BLaER1 (cell line): Measurements from ENCODE around the gene SMDT1.
A peak's percentile ranks its signal among the peaks of the same experiment; 100 is the strongest.
"Not testable (repeated sequence)": the region's sequence is repeated elsewhere in the genome, so short reads cannot be mapped to it uniquely, and the experiment has no call there.

Source experiments
- H3K27ac ChIP-seq: shearing (Covaris generic); formaldehyde crosslinking; 2 replicates; pipeline ENCODE4 v1.8.1; 2022
- H3K27me3 ChIP-seq: shearing (Covaris generic); formaldehyde crosslinking; 2 replicates; pipeline ENCODE4 v1.8.1; 2022
- H3K36me3 ChIP-seq: shearing (Covaris generic); formaldehyde crosslinking; 2 replicates; pipeline ENCODE4 v1.8.1; 2022
- H3K4me1 ChIP-seq: shearing (Covaris generic); formaldehyde crosslinking; 2 replicates; pipeline ENCODE4 v1.8.1; 2022
- H3K4me2 ChIP-seq: shearing (Covaris generic); formaldehyde crosslinking; 2 replicates; pipeline ENCODE4 v1.8.1; 2022
- H3K4me3 ChIP-seq: shearing (Covaris generic); formaldehyde crosslinking; 2 replicates; pipeline ENCODE4 v1.8.1; 2022
- H3K9ac ChIP-seq: shearing (Covaris generic); formaldehyde crosslinking; 2 replicates; pipeline ENCODE4 v1.8.1; 2022
- H3K9me3 ChIP-seq: shearing (Covaris generic); formaldehyde crosslinking; 2 replicates; pipeline ENCODE4 v1.8.1; 2022
- H4K20me1 ChIP-seq: shearing (Covaris generic); formaldehyde crosslinking; 2 replicates; pipeline ENCODE4 v1.8.1; 2022
- Cebpa-rat ChIP-seq: shearing (Covaris generic); IDR thresholded peaks from 2 replicates; pipeline ENCODE4 v1.8.1; 2022

SMDT1 gene

DNA sequence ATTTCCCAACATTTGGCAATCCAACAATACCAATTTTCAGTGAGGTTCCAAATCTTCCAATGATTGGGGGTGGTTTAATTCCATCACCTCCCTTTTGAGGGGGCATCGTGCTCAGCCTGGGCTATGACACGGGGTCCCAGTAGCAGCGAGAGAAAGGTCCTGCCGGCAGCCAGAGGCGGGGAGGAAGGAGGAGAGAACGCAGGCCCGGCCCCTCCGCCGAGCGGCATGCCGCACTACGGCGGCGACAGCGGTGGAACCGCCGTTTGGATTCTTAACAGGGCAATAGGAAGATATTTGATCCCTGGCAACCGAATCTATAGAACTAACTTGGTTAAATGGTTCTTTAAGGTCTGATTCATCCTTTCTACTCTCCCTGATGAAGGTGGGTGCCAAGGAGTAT lies 29.3 kb downstream of the SMDT1 start:
- H3K4me1 ChIP-seq, result peaks cover 8% of the 10 kb centered on the region
- H4K20me1 ChIP-seq, result no peaks in the 10 kb centered on the region
- no peak overlapping the region for H3K27ac ChIP-seq
- no peak overlapping the region for H3K9ac ChIP-seq
- no peak overlapping the region for H3K4me2 ChIP-seq
- no peaks in the 10 kb centered on the region for H3K27me3 ChIP-seq
- no peak overlapping the region for H3K4me3 ChIP-seq
- no peak for TF ChIP-seq Cebpa-rat
- peaks cover 22% of the 10 kb centered on the region for H3K36me3 ChIP-seq
- H3K9me3 ChIP-seq, result peaks cover 29% of the 10 kb centered on the region

- peaks cover 21% of the 10 kb centered on the region for H3K36me3 ChIP-seq
- H3K4me3 ChIP-seq, result no peak overlapping the region
- no peaks in the 10 kb centered on the region for H3K27me3 ChIP-seq
- peaks cover 32% of the 10 kb centered on the region for H3K9me3 ChIP-seq
- no peak overlapping the region for H3K27ac ChIP-seq
- no peak overlapping the region for H3K4me2 ChIP-seq
- H4K20me1 ChIP-seq, result no peaks in the 10 kb centered on the region
- H3K4me1 ChIP-seq, result peaks cover 8% of the 10 kb centered on the region
- no peak for TF ChIP-seq Cebpa-rat
- H3K9ac ChIP-seq, result no peak overlapping the region
Measured at GRCh38 chr22:42111798-42112197, 32.3 kb downstream of the SMDT1 start.

DNA sequence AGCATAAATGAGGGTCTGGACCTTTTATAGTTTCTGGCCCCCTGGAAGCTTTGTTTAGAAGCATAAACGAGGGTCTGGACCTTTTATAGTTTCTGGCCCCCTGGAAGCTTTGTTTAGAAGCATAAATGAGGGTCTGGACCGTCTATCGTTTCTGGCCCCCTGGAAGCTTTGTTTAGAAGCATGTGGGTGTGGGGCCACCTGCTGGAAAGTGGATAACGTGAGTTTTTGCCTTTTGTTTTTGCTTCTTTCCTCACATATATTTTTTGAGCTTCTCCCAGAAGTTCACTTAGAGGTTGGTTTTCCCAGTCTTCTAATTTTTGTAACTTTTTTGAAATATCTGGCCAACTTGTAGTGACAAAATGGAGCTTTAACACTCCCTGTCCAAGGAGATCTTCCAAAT lies 33.3 kb downstream of the SMDT1 start:
- not testable (repeated sequence) for H3K4me1 ChIP-seq, H3K4me3 ChIP-seq, H3K4me2 ChIP-seq, H3K27me3 ChIP-seq, H3K27ac ChIP-seq, H4K20me1 ChIP-seq, H3K9ac ChIP-seq
- Histone ChIP-seq H3K36me3 (peaks cover 24% of the 10 kb centered on the region), H3K9me3 (peaks cover 42% of the 10 kb centered on the region)

- H3K4me3 ChIP-seq, result 0 out of 2 replicates have a peak overlapping the region, but pooled peaks have one; percentile 12
- no peaks in the 10 kb centered on the region for H4K20me1 ChIP-seq
- H3K9ac ChIP-seq, result no peak overlapping the region
- H3K4me2 ChIP-seq, result no peak overlapping the region
- H3K27ac ChIP-seq, result no peak overlapping the region
- TF ChIP-seq Cebpa-rat, result no peak
- H3K36me3 ChIP-seq, result peaks cover 24% of the 10 kb centered on the region
- peaks cover 43% of the 10 kb centered on the region for H3K9me3 ChIP-seq
- no peaks in the 10 kb centered on the region for H3K27me3 ChIP-seq
- H3K4me1 ChIP-seq, result peaks cover 18% of the 10 kb centered on the region
Measured at GRCh38 chr22:42114721-42115120, 35.2 kb downstream of the SMDT1 start.

DNA sequence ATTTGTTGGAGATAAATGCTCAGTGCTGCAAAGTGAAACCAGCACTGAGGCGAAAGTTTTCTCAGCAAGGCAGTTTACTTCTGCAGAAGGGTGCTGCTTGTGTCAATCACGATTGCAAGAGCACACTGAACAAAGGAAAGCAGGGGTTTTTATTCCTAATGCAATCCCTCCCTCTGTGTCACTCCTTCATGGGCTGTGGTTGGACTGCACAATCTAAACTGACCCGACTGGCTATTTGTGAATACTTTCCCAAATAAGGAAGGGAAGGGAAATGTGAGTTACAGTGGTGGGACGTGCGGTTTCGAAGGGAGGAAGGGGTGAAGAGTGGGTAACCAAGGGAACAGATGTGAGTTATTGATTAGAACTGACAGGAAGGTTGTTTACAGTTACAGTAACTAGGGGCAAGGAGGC lies 35.9 kb downstream of the SMDT1 start:
- peaks cover 25% of the 10 kb centered on the region for H3K4me1 ChIP-seq
- H3K9me3 ChIP-seq, result peaks cover 43% of the 10 kb centered on the region
- H3K4me3 ChIP-seq, H3K27me3 ChIP-seq, H3K27ac ChIP-seq, H3K9ac ChIP-seq, H4K20me1 ChIP-seq, H3K4me2 ChIP-seq: not testable (repeated sequence)
- peaks cover 24% of the 10 kb centered on the region for H3K36me3 ChIP-seq

GRCh38 chr22:42116848-42117424 lies 37.4 kb downstream of the SMDT1 start:
- no peak for TF ChIP-seq Cebpa-rat
- H3K9me3 ChIP-seq, result peaks cover 43% of the 10 kb centered on the region
- H3K36me3 ChIP-seq, result peaks cover 24% of the 10 kb centered on the region
- no peak overlapping the region for H3K4me2 ChIP-seq
- no peak overlapping the region for H3K9ac ChIP-seq
- H3K4me1 ChIP-seq, result peaks cover 37% of the 10 kb centered on the region
- H3K27ac ChIP-seq, result no peak overlapping the region
- no peak overlapping the region for H3K4me3 ChIP-seq
- no peaks in the 10 kb centered on the region for H3K27me3 ChIP-seq
- no peaks in the 10 kb centered on the region for H4K20me1 ChIP-seq

DNA sequence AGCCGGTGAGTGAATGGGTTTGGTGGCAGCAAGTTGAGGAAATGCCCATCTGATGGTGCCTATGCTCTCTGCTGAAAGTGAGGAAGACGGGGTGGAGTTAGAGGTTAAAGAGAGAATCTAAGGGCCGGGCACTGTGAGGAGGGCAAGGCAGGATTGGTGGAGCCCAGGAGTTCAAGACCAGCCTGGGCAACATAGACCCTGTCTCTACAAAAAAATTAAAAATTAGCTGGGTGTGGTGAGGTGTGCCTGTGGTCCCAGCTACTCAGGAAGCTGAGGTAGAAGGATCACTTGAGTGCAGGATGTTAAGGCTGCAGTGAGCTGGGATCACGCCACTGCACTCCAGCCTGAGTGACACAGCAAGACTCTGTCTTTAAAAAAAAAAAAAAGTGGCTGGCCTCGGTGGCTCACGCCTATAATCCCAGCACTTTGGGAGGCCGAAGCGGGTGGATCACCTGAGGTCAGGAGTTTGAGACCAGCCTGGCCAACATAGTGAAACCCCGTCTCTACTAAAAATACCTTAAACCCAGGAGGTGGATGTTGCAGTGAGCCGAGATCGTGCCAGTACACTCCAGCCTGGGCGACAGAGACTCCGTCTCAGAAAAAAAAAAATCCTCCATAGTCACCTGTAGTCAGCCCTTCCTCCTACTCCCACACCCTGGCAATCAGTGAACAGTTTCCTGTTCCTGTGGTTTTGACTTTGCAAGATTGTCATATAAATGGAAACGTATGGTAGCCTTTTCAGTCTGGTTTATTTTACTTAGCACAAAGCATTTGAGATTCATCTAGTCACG lies 40.9 kb downstream of the SMDT1 start:
- peak overlapping the region; percentile 78 for H3K4me2 ChIP-seq
- peaks cover 25% of the 10 kb centered on the region for H3K9me3 ChIP-seq
- peaks cover 44% of the 10 kb centered on the region for H3K4me1 ChIP-seq
- H4K20me1 ChIP-seq, H3K27me3 ChIP-seq: not testable (repeated sequence)
- peak overlapping the region; percentile 40 for H3K4me3 ChIP-seq
- peak overlapping the region; percentile 21; the same call in 1 of the 2 replicates for H3K9ac ChIP-seq
- peak overlapping the region; percentile 46 for H3K27ac ChIP-seq
- peaks cover 15% of the 10 kb centered on the region for H3K36me3 ChIP-seq

DNA sequence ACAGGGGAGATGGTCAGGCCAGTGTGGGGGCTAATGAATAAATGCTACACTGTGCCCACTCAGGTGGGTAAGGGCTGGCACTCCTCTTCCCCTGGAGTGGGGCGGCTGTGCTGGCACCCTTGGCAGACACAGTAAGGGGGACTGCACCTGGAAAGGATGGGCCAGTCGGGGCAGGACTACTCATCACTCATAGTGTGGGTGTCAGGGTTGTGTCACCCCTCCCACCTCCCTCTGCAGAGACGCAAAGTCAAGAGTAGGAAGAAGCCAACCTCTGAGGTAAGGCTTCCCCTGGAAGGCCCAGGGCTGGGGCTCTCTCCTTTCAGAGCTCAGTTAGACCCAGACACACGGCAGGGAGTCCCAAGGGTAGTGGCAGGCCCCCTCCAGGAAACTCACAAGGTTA lies 44.0 kb downstream of the SMDT1 start:
- H3K27me3 ChIP-seq, H3K4me2 ChIP-seq, H3K36me3 ChIP-seq, H3K9me3 ChIP-seq, H4K20me1 ChIP-seq, H3K4me3 ChIP-seq, H3K27ac ChIP-seq, H3K9ac ChIP-seq: not testable (repeated sequence)
- peaks cover 44% of the 10 kb centered on the region for H3K4me1 ChIP-seq

GRCh38 chr22:42127606-42128005 lies 48.1 kb downstream of the SMDT1 start:
- Histone ChIP-seq H3K9me3 (no peaks in the 10 kb centered on the region), H3K4me3 (no peak overlapping the region), H3K27me3 (no peaks in the 10 kb centered on the region), H3K27ac (no peak overlapping the region), H4K20me1 (no peaks in the 10 kb centered on the region), H3K9ac (no peak overlapping the region), H3K4me2 (no peak overlapping the region), H3K4me1 (peaks cover 9% of the 10 kb centered on the region), H3K36me3 (no peaks in the 10 kb centered on the region)
- TF ChIP-seq Cebpa-rat, result no peak

- not testable (repeated sequence) for H3K4me3 ChIP-seq, H3K4me2 ChIP-seq, H3K4me1 ChIP-seq, H3K36me3 ChIP-seq, H3K27ac ChIP-seq, H4K20me1 ChIP-seq, H3K27me3 ChIP-seq, H3K9me3 ChIP-seq, H3K9ac ChIP-seq
Measured at GRCh38 chr22:42128007-42128406, 48.5 kb downstream of the SMDT1 start.

DNA sequence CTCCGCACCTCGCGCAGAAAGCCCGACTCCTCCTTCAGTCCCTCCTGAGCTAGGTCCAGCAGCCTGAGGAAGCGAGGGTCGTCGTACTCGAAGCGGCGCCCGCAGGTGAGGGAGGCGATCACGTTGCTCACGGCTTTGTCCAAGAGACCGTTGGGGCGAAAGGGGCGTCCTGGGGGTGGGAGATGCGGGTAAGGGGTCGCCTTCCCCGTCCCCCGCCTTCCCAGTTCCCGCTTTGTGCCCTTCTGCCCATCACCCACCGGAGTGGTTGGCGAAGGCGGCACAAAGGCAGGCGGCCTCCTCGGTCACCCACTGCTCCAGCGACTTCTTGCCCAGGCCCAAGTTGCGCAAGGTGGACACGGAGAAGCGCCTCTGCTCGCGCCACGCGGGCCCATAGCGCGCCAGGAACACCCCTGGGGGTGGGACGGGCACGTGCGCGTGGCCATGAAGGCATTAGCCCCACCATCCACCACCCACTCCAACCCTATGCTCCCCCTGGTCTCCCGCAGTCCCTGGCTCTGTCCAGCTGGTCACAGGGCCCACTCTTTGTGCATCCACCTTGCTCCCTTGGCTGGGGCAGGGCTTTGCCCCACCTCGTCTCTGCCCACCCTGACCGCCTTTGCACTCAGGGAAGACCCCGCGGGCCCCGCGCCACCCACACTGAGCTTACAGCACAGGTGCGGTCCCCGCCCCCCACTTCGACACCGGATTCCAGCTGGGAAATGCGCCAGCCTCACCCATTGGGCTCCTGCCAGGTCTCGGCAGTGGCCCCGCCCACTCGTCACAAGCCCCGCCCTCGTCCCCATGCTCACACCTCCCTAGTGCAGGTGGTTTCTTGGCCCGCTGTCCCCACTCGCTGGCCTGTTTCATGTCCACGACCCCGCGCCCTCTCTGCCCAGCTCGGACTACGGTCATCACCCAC lies 49.5 kb downstream of the SMDT1 start:
- H3K27me3 ChIP-seq, H3K4me3 ChIP-seq, H3K9me3 ChIP-seq, H3K9ac ChIP-seq, H3K27ac ChIP-seq, H4K20me1 ChIP-seq, H3K36me3 ChIP-seq, H3K4me2 ChIP-seq: not testable (repeated sequence)
- peaks cover 18% of the 10 kb centered on the region for H3K4me1 ChIP-seq

GRCh38 chr22:42130182-42130581 lies 50.7 kb downstream of the SMDT1 start:
- not testable (repeated sequence) for H3K9me3 ChIP-seq, H3K4me3 ChIP-seq, H3K9ac ChIP-seq, H3K4me2 ChIP-seq, H3K27me3 ChIP-seq, H4K20me1 ChIP-seq, H3K27ac ChIP-seq, H3K36me3 ChIP-seq
- peaks cover 30% of the 10 kb centered on the region for H3K4me1 ChIP-seq

DNA sequence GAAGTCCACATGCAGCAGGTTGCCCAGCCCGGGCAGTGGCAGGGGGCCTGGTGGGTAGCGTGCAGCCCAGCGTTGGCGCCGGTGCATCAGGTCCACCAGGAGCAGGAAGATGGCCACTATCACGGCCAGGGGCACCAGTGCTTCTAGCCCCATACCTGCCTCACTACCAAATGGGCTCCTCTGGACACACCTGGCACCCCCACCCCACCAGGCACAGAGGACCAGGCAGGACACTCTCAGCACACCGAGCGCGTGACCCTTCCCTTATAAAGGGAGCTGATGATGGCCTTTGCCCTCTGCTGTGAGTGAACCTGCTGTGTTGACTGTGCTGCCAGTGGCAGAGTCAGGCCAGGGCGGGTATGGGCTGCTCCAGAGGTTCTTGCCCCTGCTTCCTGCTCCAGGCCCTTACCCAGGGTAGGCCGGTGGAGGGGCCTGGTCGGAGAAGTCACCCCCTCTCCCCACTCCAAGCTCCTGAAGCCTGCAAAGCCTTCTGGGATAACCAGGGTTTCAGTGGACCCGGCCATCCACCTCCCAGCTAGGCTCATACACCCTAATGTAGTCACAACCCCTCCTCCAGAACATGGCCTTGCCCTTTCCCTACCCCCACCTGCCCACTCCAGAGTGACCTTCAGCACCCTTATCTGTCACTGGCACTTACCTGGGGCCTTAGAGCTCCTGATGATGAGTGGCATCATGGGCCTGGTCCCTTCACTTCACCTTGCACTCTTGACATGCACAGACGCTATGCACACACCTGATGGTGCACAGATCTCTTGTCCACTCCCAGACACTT lies 51.3 kb downstream of the SMDT1 start, which contains the start of gene CYP2D6:
CYP2D6 (minus strand) TSS at position 172 of the 793 bp plus-strand sequence; CDS start at position 153, 19 bp downstream.
- H3K27me3 ChIP-seq, H3K4me2 ChIP-seq, H3K36me3 ChIP-seq, H3K27ac ChIP-seq, H3K9me3 ChIP-seq, H3K9ac ChIP-seq, H3K4me3 ChIP-seq, H4K20me1 ChIP-seq: not testable (repeated sequence)
- peaks cover 31% of the 10 kb centered on the region for H3K4me1 ChIP-seq
